NCI-H1105 treated with DMSO at 0.1 percent for 48 hours (cell line): ENCODE measurements around the gene TP73.
A peak's percentile ranks its signal among the peaks of the same experiment; 100 is the strongest.

Experiments used
- DNase-seq: peaks from one replicate; lab custom pipeline; 2025; lab: John Stamatoyannopoulos, UW

Gene TP73

GRCh38 chr1:3673381-3674099, 21.2 kb downstream of the TP73 start:
- DNase-seq, result no peak

GRCh38 chr1:3674100-3675094, 22.1 kb downstream of the TP73 start:
- no peak for DNase-seq

GRCh38 chr1:3675436-3675835, 23.1 kb downstream of the TP73 start:
- DNase-seq, result no peak

DNA sequence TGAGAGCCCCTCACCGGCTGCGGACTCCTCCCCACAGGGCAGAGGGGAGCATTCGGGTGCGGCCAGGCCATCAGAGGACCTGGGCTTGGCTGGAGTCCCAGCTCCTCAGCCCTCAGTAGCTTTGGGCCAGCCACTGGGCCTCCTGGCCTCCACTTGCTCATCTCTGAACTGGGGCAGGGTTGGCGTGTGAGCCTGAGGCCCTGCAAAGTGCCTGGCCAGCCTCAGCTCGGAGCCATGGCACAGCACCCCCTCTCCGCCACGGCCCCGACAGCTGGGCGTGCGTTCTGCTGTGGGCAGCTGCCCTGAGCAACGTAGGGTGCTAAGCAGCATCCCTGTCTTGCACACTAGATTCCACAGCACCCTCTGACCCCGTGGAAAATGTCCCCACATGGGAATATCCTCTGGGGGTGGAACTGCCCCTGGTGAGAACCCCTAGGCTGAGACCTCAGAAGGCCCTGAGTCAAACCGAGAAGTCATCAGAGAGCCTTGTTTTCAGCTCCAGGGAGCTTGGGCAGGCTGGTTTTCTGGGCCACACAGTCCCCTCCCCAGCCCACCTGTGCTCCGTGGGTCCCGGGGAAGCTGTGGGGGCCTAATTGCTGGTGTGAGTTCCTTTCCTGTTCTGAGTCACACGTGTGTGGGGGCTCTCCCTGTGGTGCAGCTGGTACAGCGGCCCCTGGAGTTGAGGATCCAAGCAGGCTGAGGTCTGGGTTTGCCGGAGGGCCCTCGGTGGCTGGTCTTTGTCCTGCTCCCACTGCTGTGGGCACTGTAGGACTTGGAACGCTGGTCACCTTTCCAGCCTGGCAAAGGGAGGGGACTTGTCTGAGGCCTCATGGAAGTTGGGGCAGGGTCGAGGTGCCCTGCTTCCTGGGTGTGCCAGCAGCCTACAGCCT, 24.5 kb downstream of the TP73 start:
- DNase-seq, result no peak

- no peak for DNase-seq
Observed at GRCh38 chr1:3677484-3677883, 25.2 kb downstream of the TP73 start.

- no peak for DNase-seq
Observed at GRCh38 chr1:3678361-3679097, 26.2 kb downstream of the TP73 start.

- no peak for DNase-seq
Observed at GRCh38 chr1:3679098-3679555, 26.8 kb downstream of the TP73 start.

DNA sequence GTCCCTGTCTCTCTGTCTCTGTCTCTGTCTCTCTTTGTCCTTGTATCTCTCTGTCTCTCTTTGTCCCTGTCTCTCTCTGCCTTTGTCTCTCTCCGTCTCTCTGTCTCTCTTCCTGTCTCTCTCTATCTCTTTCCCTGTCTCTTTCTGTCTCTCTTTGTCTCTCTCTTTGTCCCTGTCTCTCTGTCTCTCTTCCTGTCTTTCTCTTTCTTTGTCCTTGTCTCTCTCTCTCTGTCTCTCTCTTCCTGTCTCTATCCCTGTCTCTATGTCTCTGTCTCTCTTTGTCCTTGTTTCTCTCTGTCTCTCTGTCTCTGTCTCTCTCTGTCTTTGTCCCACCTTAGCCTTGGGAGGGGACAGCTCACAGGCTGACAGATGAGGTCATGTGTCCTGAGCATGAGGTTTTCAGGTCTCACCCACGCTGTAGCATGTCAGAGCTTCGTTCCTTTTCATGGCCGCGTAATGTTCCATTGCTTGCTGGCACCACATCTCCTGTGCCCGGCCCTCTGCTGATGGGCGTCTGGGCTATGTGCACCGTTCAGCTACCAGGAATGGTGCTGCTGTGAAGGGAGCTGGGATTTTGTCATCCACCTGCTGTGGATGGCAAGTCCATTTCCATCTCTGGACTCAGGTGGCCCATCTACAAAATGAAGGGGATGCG, 27.6 kb downstream of the TP73 start:
- no peak for DNase-seq

DNA sequence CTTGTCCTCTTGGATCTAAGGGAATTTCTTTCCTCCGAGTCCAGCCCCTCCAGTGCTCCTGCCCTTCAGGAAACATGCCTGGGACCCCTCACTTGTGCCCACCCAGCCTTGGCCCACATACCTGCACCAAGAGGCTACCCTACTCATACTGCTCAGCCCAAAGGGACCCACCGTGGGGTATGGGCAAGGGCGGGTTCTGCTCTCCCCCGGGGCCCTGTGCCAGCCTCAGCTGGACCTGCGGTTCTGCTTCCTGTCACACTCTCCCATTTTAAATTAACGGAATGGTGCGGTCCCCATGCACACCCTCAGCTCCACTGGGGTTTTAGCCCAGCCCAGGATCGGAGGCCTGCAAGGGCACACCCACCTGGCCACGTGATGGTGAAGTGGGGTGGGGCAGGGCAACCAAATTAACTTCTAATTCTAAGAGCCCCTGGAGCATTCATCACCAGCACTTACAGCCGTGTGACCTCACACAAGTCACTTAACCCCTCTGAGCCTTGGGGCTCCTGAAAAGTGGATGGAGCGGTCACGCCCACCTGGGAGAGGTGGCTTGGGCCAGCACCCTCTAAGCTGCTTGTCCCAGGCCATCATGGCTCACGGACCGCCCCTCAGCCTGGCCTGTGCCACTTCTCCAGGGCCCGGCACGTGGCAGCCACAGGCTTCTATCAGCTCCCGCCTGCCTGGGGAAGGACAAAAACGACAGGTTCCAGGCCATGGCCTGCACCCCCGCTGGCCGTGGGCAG, 28.3 kb downstream of the TP73 start:
- DNase-seq, result no peak

- no peak for DNase-seq
Observed at GRCh38 chr1:3681231-3681897, 29.0 kb downstream of the TP73 start.

GRCh38 chr1:3681898-3682806, 29.8 kb downstream of the TP73 start:
- no peak for DNase-seq

GRCh38 chr1:3683197-3683596, 30.9 kb downstream of the TP73 start:
- DNase-seq, result no peak

- no peak for DNase-seq
Observed at GRCh38 chr1:3683992-3684391, 31.7 kb downstream of the TP73 start.

DNA sequence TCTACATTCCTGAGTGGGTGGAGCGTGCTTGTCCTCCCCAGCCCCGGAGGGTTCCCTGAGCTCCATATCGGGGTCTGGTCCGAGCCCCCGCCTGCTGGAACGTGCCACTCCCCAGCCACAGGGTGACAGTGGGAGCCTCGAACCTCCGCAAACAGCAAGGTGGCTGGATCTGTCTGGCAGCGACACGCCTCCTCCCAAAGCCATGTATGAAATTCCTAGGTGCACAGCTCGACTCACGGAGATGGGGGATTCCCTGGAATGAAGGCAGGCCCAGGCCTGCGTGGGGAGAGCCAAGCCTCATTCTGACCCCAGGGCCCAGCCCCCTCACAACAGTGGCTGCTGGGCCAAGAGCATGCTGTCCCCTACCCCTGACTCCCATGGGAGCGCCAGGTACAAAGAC, 32.9 kb downstream of the TP73 start:
- DNase-seq, result peak; percentile 11

DNA sequence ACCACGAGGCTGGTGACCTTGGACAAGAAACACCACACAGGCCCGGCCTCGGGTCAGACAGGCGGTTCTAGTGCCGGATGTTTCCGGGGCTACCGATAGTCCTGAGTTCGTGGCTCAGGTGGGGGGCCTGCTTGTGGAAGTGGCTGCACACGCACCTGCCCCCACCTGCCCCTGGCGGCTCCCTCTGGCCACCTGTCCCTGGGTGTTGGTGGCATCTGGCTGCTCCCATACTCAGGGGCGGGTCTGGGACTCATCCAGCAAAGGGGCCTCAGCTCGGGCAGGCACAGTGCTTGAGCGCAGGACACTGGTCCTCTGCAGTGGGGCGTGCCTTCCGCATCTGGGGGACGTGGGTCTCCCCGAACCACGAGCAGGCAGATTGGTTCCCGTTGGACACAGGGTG, 33.6 kb downstream of the TP73 start:
- DNase-seq, result no peak

DNA sequence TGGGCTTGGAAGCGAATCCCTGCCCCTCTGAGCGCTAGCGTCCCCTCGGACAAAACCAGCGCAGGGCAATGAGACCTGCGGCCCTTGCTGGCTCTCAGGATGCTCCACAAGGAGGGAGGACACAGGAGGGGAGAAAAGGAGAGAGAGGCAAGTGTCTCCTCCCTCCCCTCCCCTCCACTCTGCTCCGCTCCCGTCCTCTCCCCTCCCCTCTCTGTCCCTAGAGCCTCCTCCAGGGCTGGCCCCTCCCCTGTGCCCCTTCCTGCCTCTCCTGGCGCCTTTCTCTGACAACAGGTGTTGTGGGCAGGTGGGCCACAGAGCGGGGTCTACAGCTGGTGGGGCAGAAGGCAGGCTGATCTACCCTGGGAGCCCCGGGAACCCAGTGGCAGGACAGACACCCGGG, 35.2 kb downstream of the TP73 start:
- peak; percentile 34 for DNase-seq

- DNase-seq, result no peak
Observed at GRCh38 chr1:3688356-3689137, 36.2 kb downstream of the TP73 start.
